Liver (tissue), 9 donors: Measurements from ENCODE around the gene EMD. TPM values are rescaled to one million over a fixed set of nuclear protein-coding genes. Genes with fewer than 3 reads are reported as not detected.

Source experiments
- DNase-seq: peaks from one replicate; pipeline ENCODE4 v3.0.0-alpha.2; 2017; ENCODE audit warnings: low spot score
- H3K27ac ChIP-seq, 2 donors: one replicate each; pipeline ENCODE4 v1.7.0; 2013; ENCODE audit warnings: inconsistent platforms in 2 of 2, low read length in 2 of 2, control low read depth in 1 of 2, low read depth in 1 of 2, mild to moderate bottlenecking in 1 of 2
- H3K27me3 ChIP-seq, 4 donors: one replicate each; pipeline versions ENCODE4 v1.6.1 to v1.7.0; 2013; ENCODE audit warnings: low read length in 3 of 4, inconsistent platforms in 1 of 4, mild to moderate bottlenecking in 1 of 4, moderate library complexity in 1 of 4; ENCODE audit not compliant: control insufficient read depth in 4 of 4, insufficient read depth in 4 of 4
- H3K36me3 ChIP-seq, 4 donors: one replicate each; pipeline versions ENCODE4 v1.6.1 to v1.7.0; 2013; ENCODE audit warnings: low read length in 3 of 4, mild to moderate bottlenecking in 3 of 4, low read depth in 1 of 4, moderate library complexity in 1 of 4; ENCODE audit not compliant: control insufficient read depth in 4 of 4, insufficient read depth in 3 of 4
- H3K4me1 ChIP-seq, 4 donors: one replicate each; pipeline versions ENCODE4 v1.6.1 to v1.7.0; 2013; ENCODE audit warnings: low read length in 3 of 4, mild to moderate bottlenecking in 3 of 4, moderate library complexity in 1 of 4; ENCODE audit not compliant: control insufficient read depth in 4 of 4, insufficient read depth in 4 of 4
- H3K4me3 ChIP-seq, 3 donors: one replicate each; pipeline versions ENCODE4 v1.6.1 to v1.7.0; 2013; ENCODE audit warnings: low read length in 3 of 3, control low read depth in 1 of 3, low read depth in 1 of 3, mild to moderate bottlenecking in 1 of 3
- H3K9ac ChIP-seq, 2 donors: one replicate each; pipeline ENCODE4 v1.7.0; 2013; ENCODE audit warnings: low read length in 2 of 2, mild to moderate bottlenecking in 2 of 2, moderate library complexity in 2 of 2, control low read depth in 1 of 2, low read depth in 1 of 2
- H3K9me3 ChIP-seq, 4 donors: one replicate each; pipeline versions ENCODE4 v1.6.1 to v1.7.0; 2013; ENCODE audit warnings: low read length in 3 of 4; ENCODE audit not compliant: control insufficient read depth in 4 of 4
- EGR1 ChIP-seq, 2 donors: IDR thresholded peaks; 2 replicates each; pipeline ENCODE4 v1.6.1; 2016 to 2018; ENCODE audit warnings: antibody characterized with exemption in 2 of 2, low read depth in 2 of 2
- FOXA1 ChIP-seq: IDR thresholded peaks from 2 replicates; pipeline ENCODE4 v1.6.1; 2016; ENCODE audit warnings: antibody characterized with exemption
- FOXA2 ChIP-seq: IDR thresholded peaks from 2 replicates; pipeline ENCODE4 v1.6.1; 2016; ENCODE audit warnings: antibody characterized with exemption
- HNF4G ChIP-seq: IDR thresholded peaks from 2 replicates; pipeline ENCODE4 v1.6.1; 2016; ENCODE audit warnings: antibody characterized with exemption
- JUND ChIP-seq, 2 donors: IDR thresholded peaks; 2 replicates each; pipeline ENCODE4 v1.6.1; 2016; ENCODE audit warnings: antibody characterized with exemption in 2 of 2
- NR2F2 ChIP-seq: IDR thresholded peaks from 2 replicates; pipeline ENCODE4 v1.6.1; 2016; ENCODE audit warnings: antibody characterized with exemption
- RXRA ChIP-seq, 2 donors: IDR thresholded peaks; 2 replicates each; pipeline ENCODE4 v1.6.1; 2017 to 2018; ENCODE audit warnings: antibody characterized with exemption in 2 of 2, mild to moderate bottlenecking in 1 of 2
- WGBS: extraction: QIAGEN DNeasy Blood & Tissue Kit; methylation state at CpG from one replicate; pipeline ENCODE4 v1.1.7; 2013; 5-methylcytosine and 5-hydroxymethylcytosine counted together
- polyA plus RNA-seq, 2 donors: library from polyadenylated mRNA; stranded (reverse) in 1 of 2; unstranded in 1 of 2; fragments of 200-250 nt in 1 of 2; fragments of >200 nt in 1 of 2; fragmentation: Nextera tagmentation in 1 of 2; extraction: Ambion mirVana in 1 of 2; gene quantifications; one replicate each; pipeline versions ENCODE4 v1.2.1 to v1.2.3, GENCODE V29; 2013 to 2015
- total RNA-seq, 2 donors: library from RNA; depleted of rRNA; stranded (reverse); fragments of >200 nt; gene quantifications; one replicate each; pipeline ENCODE4 v1.2.3, GENCODE V29; 2014
- TF ChIP-seq, protein P1 (sequence below): IDR thresholded peaks from 2 replicates; pipeline ENCODE4 v1.6.1; 2016; ENCODE audit warnings: antibody characterized with exemption
- TF ChIP-seq, protein P2 (sequence below): IDR thresholded peaks from 2 replicates; pipeline ENCODE4 v1.6.1; 2016; ENCODE audit warnings: antibody characterized with exemption, mild to moderate bottlenecking
- TF ChIP-seq, protein P3 (sequence below): IDR thresholded peaks from 2 replicates; pipeline ENCODE4 v1.6.1; 2016; ENCODE audit warnings: antibody characterized with exemption
- donor health status: healthy.
- donor health status: healthy.
- donor health status: healthy.
- donor health status: healthy.
- donor health status: healthy.

The EMD gene
- total and polyA plus RNA-seq, 4 donors = 11.6 to 38.0 (median 17.0) TPM

DNA sequence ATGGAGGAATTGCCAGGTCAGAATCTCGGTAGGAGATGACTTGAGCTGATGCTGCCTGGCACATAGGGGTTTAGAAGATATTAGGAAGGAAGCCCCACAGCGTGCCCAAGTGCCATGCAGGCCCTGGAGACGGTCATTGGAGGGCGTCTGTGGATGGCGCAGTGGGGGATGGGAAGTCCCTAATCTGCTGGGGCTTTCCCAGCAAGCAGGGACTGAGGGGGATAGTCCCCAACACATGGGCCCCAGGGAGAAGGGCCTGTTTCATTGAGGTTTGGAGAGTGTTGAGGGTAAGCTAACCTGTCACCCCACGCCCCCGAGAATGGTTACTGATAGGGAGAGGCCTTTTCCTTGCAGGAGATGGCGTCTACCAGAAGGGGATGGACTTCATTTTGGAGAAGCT, 40.1 kb downstream of the EMD start:
- Histone ChIP-seq H3K4me3 (no peak overlapping the region), H3K36me3 (no peaks in the 10 kb centered on the region), H3K4me1 (no peaks in the 10 kb centered on the region), H3K27me3 (no peaks in the 10 kb centered on the region), H3K9ac (no peak overlapping the region), H3K27ac (no peak overlapping the region), H3K9me3 (no peaks in the 10 kb centered on the region)
- WGBS = 97% methylated on average over 8 of the region's 8 CpGs
- TF ChIP-seq, protein P1, sequence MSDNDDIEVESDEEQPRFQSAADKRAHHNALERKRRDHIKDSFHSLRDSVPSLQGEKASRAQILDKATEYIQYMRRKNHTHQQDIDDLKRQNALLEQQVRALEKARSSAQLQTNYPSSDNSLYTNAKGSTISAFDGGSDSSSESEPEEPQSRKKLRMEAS = no peak
- no peak for DNase-seq

DNA sequence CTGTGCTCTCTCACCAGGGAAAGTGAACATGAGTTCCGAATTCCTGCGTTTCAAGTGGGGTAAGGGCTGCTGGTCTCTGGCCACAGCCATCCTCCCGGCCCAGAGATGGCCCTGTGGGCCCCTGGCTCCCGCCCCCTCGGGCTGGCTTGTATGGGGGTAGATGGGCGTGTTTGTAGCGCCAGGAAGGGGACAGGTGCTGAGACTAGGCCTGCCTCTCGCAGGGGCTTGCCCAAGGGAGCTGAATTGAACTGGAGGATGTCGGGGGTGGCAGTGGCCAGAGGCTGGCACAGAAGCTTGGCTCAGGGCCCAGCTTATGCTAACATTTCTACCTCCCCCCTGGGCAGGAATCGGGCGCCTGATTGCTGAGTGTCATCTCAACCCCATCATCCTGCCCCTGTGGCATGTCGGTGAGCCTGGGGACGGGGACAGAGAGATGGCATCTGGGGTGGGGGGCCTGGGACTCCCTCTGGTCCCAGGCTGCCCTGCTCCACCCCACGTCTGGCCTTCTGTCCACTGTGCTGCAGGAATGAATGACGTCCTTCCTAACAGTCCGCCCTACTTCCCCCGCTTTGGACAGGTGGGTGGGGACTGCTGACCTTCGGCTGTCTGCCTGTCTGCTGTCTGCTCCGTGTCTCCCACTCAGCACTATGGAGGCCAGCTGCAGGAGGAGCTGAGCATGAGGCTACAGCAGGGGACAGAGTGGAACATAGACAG, 40.8 kb downstream of the EMD start:
- TF ChIP-seq NR2F2 (peak; percentile 25), EGR1 (IDR thresholded peaks at IDR 0.05; ENCODE audit: low read depth in 2 of 2) (no peak)
- DNase-seq = no peak
- 81% methylated on average over 19 of the region's 19 CpGs for WGBS
- Histone ChIP-seq H3K27me3 (no peaks in the 10 kb centered on the region), H3K4me3 (no peak overlapping the region), H3K4me1 (no peaks in the 10 kb centered on the region), H3K27ac (no peak overlapping the region), H3K9ac (no peak overlapping the region), H3K9me3 (no peaks in the 10 kb centered on the region), H3K36me3 (no peaks in the 10 kb centered on the region)

DNA sequence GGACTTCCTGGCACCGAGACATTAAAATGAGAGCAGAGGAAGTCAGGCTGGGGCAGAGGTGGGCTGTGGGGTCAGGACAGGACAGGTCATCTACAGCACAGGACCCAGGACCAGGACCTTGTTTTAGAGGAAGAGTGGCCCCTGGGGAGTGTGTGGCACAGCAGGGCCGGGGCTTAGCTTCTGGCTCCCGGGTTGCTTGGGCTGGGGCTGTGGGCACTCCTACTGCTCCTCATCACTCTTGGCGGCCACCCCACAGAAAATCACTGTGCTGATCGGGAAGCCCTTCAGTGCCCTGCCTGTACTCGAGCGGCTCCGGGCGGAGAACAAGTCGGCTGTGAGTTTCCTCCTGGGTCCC, 41.3 kb downstream of the EMD start:
- Histone ChIP-seq H3K9ac (no peak overlapping the region), H3K27me3 (no peaks in the 10 kb centered on the region), H3K4me3 (no peak overlapping the region), H3K27ac (no peak overlapping the region), H3K4me1 (no peaks in the 10 kb centered on the region), H3K9me3 (no peaks in the 10 kb centered on the region), H3K36me3 (no peaks in the 10 kb centered on the region)
- no peak for DNase-seq
- 80% methylated on average over 10 of the region's 10 CpGs for WGBS
- TF ChIP-seq, protein P2, sequence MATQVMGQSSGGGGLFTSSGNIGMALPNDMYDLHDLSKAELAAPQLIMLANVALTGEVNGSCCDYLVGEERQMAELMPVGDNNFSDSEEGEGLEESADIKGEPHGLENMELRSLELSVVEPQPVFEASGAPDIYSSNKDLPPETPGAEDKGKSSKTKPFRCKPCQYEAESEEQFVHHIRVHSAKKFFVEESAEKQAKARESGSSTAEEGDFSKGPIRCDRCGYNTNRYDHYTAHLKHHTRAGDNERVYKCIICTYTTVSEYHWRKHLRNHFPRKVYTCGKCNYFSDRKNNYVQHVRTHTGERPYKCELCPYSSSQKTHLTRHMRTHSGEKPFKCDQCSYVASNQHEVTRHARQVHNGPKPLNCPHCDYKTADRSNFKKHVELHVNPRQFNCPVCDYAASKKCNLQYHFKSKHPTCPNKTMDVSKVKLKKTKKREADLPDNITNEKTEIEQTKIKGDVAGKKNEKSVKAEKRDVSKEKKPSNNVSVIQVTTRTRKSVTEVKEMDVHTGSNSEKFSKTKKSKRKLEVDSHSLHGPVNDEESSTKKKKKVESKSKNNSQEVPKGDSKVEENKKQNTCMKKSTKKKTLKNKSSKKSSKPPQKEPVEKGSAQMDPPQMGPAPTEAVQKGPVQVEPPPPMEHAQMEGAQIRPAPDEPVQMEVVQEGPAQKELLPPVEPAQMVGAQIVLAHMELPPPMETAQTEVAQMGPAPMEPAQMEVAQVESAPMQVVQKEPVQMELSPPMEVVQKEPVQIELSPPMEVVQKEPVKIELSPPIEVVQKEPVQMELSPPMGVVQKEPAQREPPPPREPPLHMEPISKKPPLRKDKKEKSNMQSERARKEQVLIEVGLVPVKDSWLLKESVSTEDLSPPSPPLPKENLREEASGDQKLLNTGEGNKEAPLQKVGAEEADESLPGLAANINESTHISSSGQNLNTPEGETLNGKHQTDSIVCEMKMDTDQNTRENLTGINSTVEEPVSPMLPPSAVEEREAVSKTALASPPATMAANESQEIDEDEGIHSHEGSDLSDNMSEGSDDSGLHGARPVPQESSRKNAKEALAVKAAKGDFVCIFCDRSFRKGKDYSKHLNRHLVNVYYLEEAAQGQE = no peak
- no peak for TF ChIP-seq FOXA2
- no peak for TF ChIP-seq EGR1 (IDR thresholded peaks at IDR 0.05; ENCODE audit: low read depth in 2 of 2)
- TF ChIP-seq JUND (IDR thresholded peaks at IDR 0.05) = no peak
- TF ChIP-seq RXRA (IDR thresholded peaks at IDR 0.05) = no peak
- TF ChIP-seq FOXA1 = no peak
- peak; percentile 3 for TF ChIP-seq NR2F2
- TF ChIP-seq HNF4G = no peak
- TF ChIP-seq, protein P3, sequence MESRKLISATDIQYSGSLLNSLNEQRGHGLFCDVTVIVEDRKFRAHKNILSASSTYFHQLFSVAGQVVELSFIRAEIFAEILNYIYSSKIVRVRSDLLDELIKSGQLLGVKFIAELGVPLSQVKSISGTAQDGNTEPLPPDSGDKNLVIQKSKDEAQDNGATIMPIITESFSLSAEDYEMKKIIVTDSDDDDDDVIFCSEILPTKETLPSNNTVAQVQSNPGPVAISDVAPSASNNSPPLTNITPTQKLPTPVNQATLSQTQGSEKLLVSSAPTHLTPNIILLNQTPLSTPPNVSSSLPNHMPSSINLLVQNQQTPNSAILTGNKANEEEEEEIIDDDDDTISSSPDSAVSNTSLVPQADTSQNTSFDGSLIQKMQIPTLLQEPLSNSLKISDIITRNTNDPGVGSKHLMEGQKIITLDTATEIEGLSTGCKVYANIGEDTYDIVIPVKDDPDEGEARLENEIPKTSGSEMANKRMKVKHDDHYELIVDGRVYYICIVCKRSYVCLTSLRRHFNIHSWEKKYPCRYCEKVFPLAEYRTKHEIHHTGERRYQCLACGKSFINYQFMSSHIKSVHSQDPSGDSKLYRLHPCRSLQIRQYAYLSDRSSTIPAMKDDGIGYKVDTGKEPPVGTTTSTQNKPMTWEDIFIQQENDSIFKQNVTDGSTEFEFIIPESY = no peak
